Measurements from ENCODE around the gene NUDT16L1.

GRCh38 chr16:4685776-4686496, 7.4 kb upstream of the NUDT16L1 start:
- no peak for TF ChIP-seq POLR2A (IDR thresholded peaks at IDR 0.05)
- TF ChIP-seq, protein P1, sequence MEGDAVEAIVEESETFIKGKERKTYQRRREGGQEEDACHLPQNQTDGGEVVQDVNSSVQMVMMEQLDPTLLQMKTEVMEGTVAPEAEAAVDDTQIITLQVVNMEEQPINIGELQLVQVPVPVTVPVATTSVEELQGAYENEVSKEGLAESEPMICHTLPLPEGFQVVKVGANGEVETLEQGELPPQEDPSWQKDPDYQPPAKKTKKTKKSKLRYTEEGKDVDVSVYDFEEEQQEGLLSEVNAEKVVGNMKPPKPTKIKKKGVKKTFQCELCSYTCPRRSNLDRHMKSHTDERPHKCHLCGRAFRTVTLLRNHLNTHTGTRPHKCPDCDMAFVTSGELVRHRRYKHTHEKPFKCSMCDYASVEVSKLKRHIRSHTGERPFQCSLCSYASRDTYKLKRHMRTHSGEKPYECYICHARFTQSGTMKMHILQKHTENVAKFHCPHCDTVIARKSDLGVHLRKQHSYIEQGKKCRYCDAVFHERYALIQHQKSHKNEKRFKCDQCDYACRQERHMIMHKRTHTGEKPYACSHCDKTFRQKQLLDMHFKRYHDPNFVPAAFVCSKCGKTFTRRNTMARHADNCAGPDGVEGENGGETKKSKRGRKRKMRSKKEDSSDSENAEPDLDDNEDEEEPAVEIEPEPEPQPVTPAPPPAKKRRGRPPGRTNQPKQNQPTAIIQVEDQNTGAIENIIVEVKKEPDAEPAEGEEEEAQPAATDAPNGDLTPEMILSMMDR (IDR thresholded peaks at IDR 0.05): no peak
